ENCODE measurements around the gene TMEM271.

TMEM271 gene

GRCh38 chr4:574346-575161, 1.5 kb downstream of the TMEM271 start:
- Histone ChIP-seq H3K36me3 (no peaks in the 10 kb centered on the region), H3K27me3 (peaks cover 0 to 95% of the 10 kb centered on the region in 2 donors), H3K9me3 (no peaks in the 10 kb centered on the region), H3K27ac (no peak overlapping the region), H3K4me1 (peaks cover 0 to 26% (median 12%) of the 10 kb centered on the region in 4 donors), H3K4me3 (no peak overlapping the region)
- no peak for DNase-seq
- intact Hi-C loops (cut with DNase I; ENCODE audit: low total_unique reads) = no loop called here
- TF ChIP-seq CTCF (IDR thresholded peaks at IDR 0.05) = no peak

GRCh38 chr4:573122-573892, 2.8 kb downstream of the TMEM271 start:
- TF ChIP-seq CTCF (IDR thresholded peaks at IDR 0.05) = no peak
- intact Hi-C loops (cut with DNase I; ENCODE audit: low total_unique reads) = no loop called here
- H3K4me3 ChIP-seq = no peak overlapping the region
- H3K4me1 ChIP-seq = peaks cover 0 to 26% (median 12%) of the 10 kb centered on the region in 4 donors
- H3K27ac ChIP-seq = no peak overlapping the region
- H3K9me3 ChIP-seq = no peaks in the 10 kb centered on the region
- DNase-seq = no peak
- H3K27me3 ChIP-seq = peaks cover 0 to 92% of the 10 kb centered on the region in 2 donors
- no peaks in the 10 kb centered on the region for H3K36me3 ChIP-seq

GRCh38 chr4:572594-572993, 3.5 kb downstream of the TMEM271 start:
- Histone ChIP-seq H3K36me3 (no peaks in the 10 kb centered on the region), H3K27me3 (peaks cover 0 to 92% of the 10 kb centered on the region in 2 donors), H3K9me3 (no peaks in the 10 kb centered on the region)

GRCh38 chr4:571838-572572, 4.1 kb downstream of the TMEM271 start:
- peaks cover 0 to 19% (median 9%) of the 10 kb centered on the region in 4 donors for H3K4me1 ChIP-seq
- no peak overlapping the region for H3K4me3 ChIP-seq
- no peaks in the 10 kb centered on the region for H3K9me3 ChIP-seq
- no peak for DNase-seq
- intact Hi-C loops (cut with DNase I; ENCODE audit: low total_unique reads) = no loop called here
- H3K36me3 ChIP-seq = no peaks in the 10 kb centered on the region
- H3K27ac ChIP-seq = no peak overlapping the region
- TF ChIP-seq CTCF (IDR thresholded peaks at IDR 0.05) = no peak
- peaks cover 0 to 90% of the 10 kb centered on the region in 2 donors for H3K27me3 ChIP-seq

More at GRCh38 chr4:572594-572993, 3.5 kb downstream of the TMEM271 start:
- DNase-seq = no peak
- intact Hi-C loops (cut with DNase I; ENCODE audit: low total_unique reads) = no loop called here
- Histone ChIP-seq H3K27ac (no peak overlapping the region), H3K4me3 (no peak overlapping the region), H3K4me1 (peaks cover 0 to 24% (median 12%) of the 10 kb centered on the region in 4 donors)
- no peak for TF ChIP-seq CTCF (IDR thresholded peaks at IDR 0.05)

- Histone ChIP-seq H3K4me1 (peaks cover 0 to 14% (median 6%) of the 10 kb centered on the region in 4 donors), H3K4me3 (no peak overlapping the region), H3K27ac (no peak overlapping the region), H3K36me3 (no peaks in the 10 kb centered on the region), H3K9me3 (no peaks in the 10 kb centered on the region), H3K27me3 (peaks cover 0 to 81% of the 10 kb centered on the region in 2 donors)
- intact Hi-C loops (cut with DNase I; ENCODE audit: low total_unique reads) = no loop called here
- no peak for TF ChIP-seq CTCF (IDR thresholded peaks at IDR 0.05)
- no peak for DNase-seq
Observed at GRCh38 chr4:570754-571153, 5.3 kb downstream of the TMEM271 start.

Data from tibial artery (tissue), 4 donors.